ENCODE data around the gene GJA4.

GRCh38 chr1:34794001-34794789 lies 1.4 kb downstream of the GJA4 start:
- TF ChIP-seq CTCF (IDR thresholded peaks at IDR 0.05; ENCODE audit: low read depth, low read length, missing input control) (no peak), SP1 (IDR thresholded peaks at IDR 0.05) (no peak), TAF1 (conservative IDR thresholded peaks at IDR 0.05) (no peak)

Data from liver (tissue), 3 donors.